ENCODE data around the gene SHROOM1. TPM values are rescaled to one million over a fixed set of nuclear protein-coding genes. Genes with fewer than 3 reads are reported as not detected.
A peak's percentile ranks its signal among the peaks of the same experiment; 100 is the strongest.

Gene SHROOM1
- total and polyA plus RNA-seq, 2 experiments from 2014 or later: 2.5 to 5.4 TPM

- TF ChIP-seq REST (IDR thresholded peaks at IDR 0.05; ENCODE audit: unreplicated experiment): no peak
- TF ChIP-seq STAT1 (IDR thresholded peaks at IDR 0.05; ENCODE audit: unreplicated experiment): no peak
- TF ChIP-seq EZH2phosphoT487 (IDR thresholded peaks at IDR 0.05; ENCODE audit: unreplicated experiment): no peak
Observed at GRCh38 chr5:132785365-132785764, 45.1 kb downstream of the SHROOM1 start (continued).

- H3K36me3 Mint-ChIP-seq (ENCODE audit: low read depth): no peaks in the 10 kb centered on the region
- TF ChIP-seq STAT1 (IDR thresholded peaks at IDR 0.05; ENCODE audit: unreplicated experiment): no peak
- no peaks in the 10 kb centered on the region for H4K20me1 ChIP-seq (replicated peaks; ENCODE audit: insufficient read depth)
- H3F3A ChIP-seq (replicated peaks; ENCODE audit: low read depth): no peaks in the 10 kb centered on the region
- peak overlapping the region; percentile 28; the same call in 1 of the 2 replicates for H2AFZ ChIP-seq
- peaks cover 53% of the 10 kb centered on the region for H3K27me3 ChIP-seq (ENCODE audit: insufficient read depth)
- H3K4me3 Mint-ChIP-seq: no peak overlapping the region
- peaks cover 8% of the 10 kb centered on the region for H3K4me1 ChIP-seq (ENCODE audit: insufficient read depth)
- no peaks in the 10 kb centered on the region for H3K9me3 Mint-ChIP-seq
- H3K79me2 ChIP-seq (replicated peaks; ENCODE audit: insufficient read depth): no peaks in the 10 kb centered on the region
- no peak for DNase-seq (ENCODE audit: low spot score)
- H3K9me2 ChIP-seq (ENCODE audit: insufficient read depth): no peaks in the 10 kb centered on the region
- H3K4me3 ChIP-seq: no peak overlapping the region
- no peak for ATAC-seq
- H3K27ac Mint-ChIP-seq: no peak overlapping the region
- H3K27ac ChIP-seq (ENCODE audit: low read depth): no peak overlapping the region
- no peak overlapping the region for H3K4me2 ChIP-seq
- peaks cover 14% of the 10 kb centered on the region for H3K4me1 Mint-ChIP-seq
- no peaks in the 10 kb centered on the region for H3K36me3 ChIP-seq (ENCODE audit: insufficient read depth)
- peaks cover 19% of the 10 kb centered on the region for H3K27me3 Mint-ChIP-seq (ENCODE audit: insufficient read depth, low read depth, poor library complexity)
Observed at GRCh38 chr5:132782101-132782500, 48.3 kb downstream of the SHROOM1 start.

GRCh38 chr5:132781029-132781428, 49.4 kb downstream of the SHROOM1 start:
- Mint-ChIP-seq H3K36me3 (ENCODE audit: low read depth) (no peaks in the 10 kb centered on the region), H3K4me3 (no peak overlapping the region), H3K27ac (no peak overlapping the region), H3K4me1 (peaks cover 16% of the 10 kb centered on the region), H3K27me3 (ENCODE audit: insufficient read depth, low read depth, poor library complexity) (peaks cover 22% of the 10 kb centered on the region), H3K9me3 (no peaks in the 10 kb centered on the region)
- Histone ChIP-seq H4K20me1 (replicated peaks; ENCODE audit: insufficient read depth) (no peaks in the 10 kb centered on the region), H3K27ac (ENCODE audit: low read depth) (no peak overlapping the region), H3K36me3 (ENCODE audit: insufficient read depth) (no peaks in the 10 kb centered on the region), H3K9me2 (ENCODE audit: insufficient read depth) (no peaks in the 10 kb centered on the region), H3K27me3 (ENCODE audit: insufficient read depth) (peaks cover 60% of the 10 kb centered on the region), H3K79me2 (replicated peaks; ENCODE audit: insufficient read depth) (no peaks in the 10 kb centered on the region), H2AFZ (no peak overlapping the region), H3K4me2 (no peak overlapping the region), H3K4me1 (ENCODE audit: insufficient read depth) (peaks cover 12% of the 10 kb centered on the region), H3F3A (replicated peaks; ENCODE audit: low read depth) (no peaks in the 10 kb centered on the region), H3K4me3 (no peak overlapping the region)
- DNase-seq (ENCODE audit: low spot score): no peak
- no peak for ATAC-seq
- TF ChIP-seq CREB1 (CRISPR knock-in tag; IDR thresholded peaks at IDR 0.05; ENCODE audit: low read depth): no peak
- no peak for TF ChIP-seq NANOG (IDR thresholded peaks at IDR 0.05; ENCODE audit: borderline replicate concordance)
- TF ChIP-seq POLR2AphosphoS5 (IDR thresholded peaks at IDR 0.05; ENCODE audit: low read depth): no peak
- no peak for TF ChIP-seq ETS1 (IDR thresholded peaks at IDR 0.05)
- no peak for TF ChIP-seq ZNF331 (CRISPR knock-in tag; IDR thresholded peaks at IDR 0.05; ENCODE audit: low read depth)
- TF ChIP-seq STAT1 (IDR thresholded peaks at IDR 0.05; ENCODE audit: unreplicated experiment): no peak
- no peak for TF ChIP-seq REST (IDR thresholded peaks at IDR 0.05; ENCODE audit: unreplicated experiment)
- no peak for TF ChIP-seq ZNF114 (CRISPR knock-in tag; IDR thresholded peaks at IDR 0.05)
- TF ChIP-seq JUNB (IDR thresholded peaks at IDR 0.05; ENCODE audit: unreplicated experiment): no peak
- no peak for TF ChIP-seq CTCF (conservative IDR thresholded peaks at IDR 0.05; ENCODE audit: low read depth in 2 of 2)
- no peak for TF ChIP-seq EZH2 (IDR thresholded peaks at IDR 0.05; ENCODE audit: low read depth, unreplicated experiment)
- TF ChIP-seq EZH2phosphoT487 (IDR thresholded peaks at IDR 0.05; ENCODE audit: unreplicated experiment): no peak
